ENCODE measurements around the gene FAM199X.

GRCh38 chrX:104118765-104119164 is 47.5 kb upstream of the FAM199X start:
- TF ChIP-seq CTCF (conservative IDR thresholded peaks at IDR 0.05; ENCODE audit: low read depth in 2 of 2) (no peak), NANOG (IDR thresholded peaks at IDR 0.05; ENCODE audit: borderline replicate concordance) (no peak), EZH2 (IDR thresholded peaks at IDR 0.05; ENCODE audit: low read depth, unreplicated experiment) (no peak), POLR2AphosphoS5 (IDR thresholded peaks at IDR 0.05; ENCODE audit: low read depth) (no peak), EZH2phosphoT487 (IDR thresholded peaks at IDR 0.05; ENCODE audit: unreplicated experiment) (no peak), ZNF331 (CRISPR knock-in tag; IDR thresholded peaks at IDR 0.05; ENCODE audit: low read depth) (no peak), ETS1 (IDR thresholded peaks at IDR 0.05) (no peak), CREB1 (CRISPR knock-in tag; IDR thresholded peaks at IDR 0.05; ENCODE audit: low read depth) (no peak), ZNF114 (CRISPR knock-in tag; IDR thresholded peaks at IDR 0.05) (no peak), JUNB (IDR thresholded peaks at IDR 0.05; ENCODE audit: unreplicated experiment) (no peak)
- TF ChIP-seq, protein P1, sequence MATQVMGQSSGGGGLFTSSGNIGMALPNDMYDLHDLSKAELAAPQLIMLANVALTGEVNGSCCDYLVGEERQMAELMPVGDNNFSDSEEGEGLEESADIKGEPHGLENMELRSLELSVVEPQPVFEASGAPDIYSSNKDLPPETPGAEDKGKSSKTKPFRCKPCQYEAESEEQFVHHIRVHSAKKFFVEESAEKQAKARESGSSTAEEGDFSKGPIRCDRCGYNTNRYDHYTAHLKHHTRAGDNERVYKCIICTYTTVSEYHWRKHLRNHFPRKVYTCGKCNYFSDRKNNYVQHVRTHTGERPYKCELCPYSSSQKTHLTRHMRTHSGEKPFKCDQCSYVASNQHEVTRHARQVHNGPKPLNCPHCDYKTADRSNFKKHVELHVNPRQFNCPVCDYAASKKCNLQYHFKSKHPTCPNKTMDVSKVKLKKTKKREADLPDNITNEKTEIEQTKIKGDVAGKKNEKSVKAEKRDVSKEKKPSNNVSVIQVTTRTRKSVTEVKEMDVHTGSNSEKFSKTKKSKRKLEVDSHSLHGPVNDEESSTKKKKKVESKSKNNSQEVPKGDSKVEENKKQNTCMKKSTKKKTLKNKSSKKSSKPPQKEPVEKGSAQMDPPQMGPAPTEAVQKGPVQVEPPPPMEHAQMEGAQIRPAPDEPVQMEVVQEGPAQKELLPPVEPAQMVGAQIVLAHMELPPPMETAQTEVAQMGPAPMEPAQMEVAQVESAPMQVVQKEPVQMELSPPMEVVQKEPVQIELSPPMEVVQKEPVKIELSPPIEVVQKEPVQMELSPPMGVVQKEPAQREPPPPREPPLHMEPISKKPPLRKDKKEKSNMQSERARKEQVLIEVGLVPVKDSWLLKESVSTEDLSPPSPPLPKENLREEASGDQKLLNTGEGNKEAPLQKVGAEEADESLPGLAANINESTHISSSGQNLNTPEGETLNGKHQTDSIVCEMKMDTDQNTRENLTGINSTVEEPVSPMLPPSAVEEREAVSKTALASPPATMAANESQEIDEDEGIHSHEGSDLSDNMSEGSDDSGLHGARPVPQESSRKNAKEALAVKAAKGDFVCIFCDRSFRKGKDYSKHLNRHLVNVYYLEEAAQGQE (IDR thresholded peaks at IDR 0.05; ENCODE audit: unreplicated experiment), result no peak

All from GM23338 (cell line).